Ecto neural progenitor cell (in vitro differentiated cells): ENCODE data around the gene STON2.

Experiments used
- DNase-seq: peaks from one replicate; pipeline ENCODE4 v3.0.0-alpha.2; 2018; ENCODE audit warnings: low spot score

The STON2 gene

GRCh38 chr14:81301813-81302212, 98.3 kb downstream of the STON2 start:
- DNase-seq, result no peak

GRCh38 chr14:81301371-81301770, 98.8 kb downstream of the STON2 start:
- no peak for DNase-seq

GRCh38 chr14:81298911-81299310, 101.2 kb downstream of the STON2 start:
- DNase-seq, result no peak

GRCh38 chr14:81298122-81298521, 102.0 kb downstream of the STON2 start:
- no peak for DNase-seq

GRCh38 chr14:81295958-81296923, 103.9 kb downstream of the STON2 start:
- no peak for DNase-seq

- no peak for DNase-seq
These were observed 110.6 kb downstream of the STON2 start for GRCh38 chr14:81289516-81289915.

GRCh38 chr14:81286574-81287370, 113.4 kb downstream of the STON2 start:
- no peak for DNase-seq

GRCh38 chr14:81285245-81285644, 114.9 kb downstream of the STON2 start:
- DNase-seq, result no peak

- DNase-seq, result no peak
These were observed 118.8 kb downstream of the STON2 start for GRCh38 chr14:81281332-81281731.

GRCh38 chr14:81280136-81280791, 119.9 kb downstream of the STON2 start:
- no peak for DNase-seq

GRCh38 chr14:81277096-81277495, 123.0 kb downstream of the STON2 start:
- DNase-seq, result no peak

GRCh38 chr14:81276073-81277069, 123.8 kb downstream of the STON2 start:
- DNase-seq, result no peak

GRCh38 chr14:81275305-81276072, 124.6 kb downstream of the STON2 start:
- no peak for DNase-seq

GRCh38 chr14:81273961-81274575, 126.1 kb downstream of the STON2 start:
- no peak for DNase-seq

GRCh38 chr14:81273521-81273920, 126.6 kb downstream of the STON2 start:
- DNase-seq, result peak; percentile 69

GRCh38 chr14:81272317-81272716, 127.8 kb downstream of the STON2 start:
- DNase-seq, result no peak

GRCh38 chr14:81269979-81270375, 130.1 kb downstream of the STON2 start:
- DNase-seq, result no peak

- no peak for DNase-seq
These were observed 130.8 kb downstream of the STON2 start for GRCh38 chr14:81269100-81269978.

GRCh38 chr14:81268016-81268416, 132.1 kb downstream of the STON2 start:
- DNase-seq, result no peak
